OCI-LY1 (cell line): ENCODE results near the gene BEST3.

Experiments used
- H2AFZ ChIP-seq: fragments of 200-600 bp; sonication (generic), shearing (Covaris generic); 2 replicates; pipeline ENCODE4 v1.6.0; 2014; ENCODE audit warnings: antibody characterized with exemption, mild to moderate bottlenecking, low read length
- H3F3A ChIP-seq: fragments of 200-600 bp; sonication (generic), shearing (Covaris generic); 2 replicates; pipeline ENCODE4 v1.6.0; 2014; ENCODE audit warnings: mild to moderate bottlenecking, antibody characterized with exemption, low read length, moderate library complexity; ENCODE audit not compliant: insufficient read depth
- H3K27ac ChIP-seq: fragments of 200-600 bp; sonication (generic); 2 replicates; pipeline ENCODE4 v1.5.1; 2014; ENCODE audit warnings: low read length, mixed run types, mild to moderate bottlenecking, low read depth; ENCODE audit not compliant: poor library complexity, severe bottlenecking
- H3K27me3 ChIP-seq: fragments of 200-600 bp; sonication (generic); 2 replicates; pipeline ENCODE4 v1.6.0; 2014; ENCODE audit warnings: antibody characterized with exemption, mild to moderate bottlenecking, low read length, moderate library complexity; ENCODE audit not compliant: insufficient read depth
- H3K36me3 ChIP-seq: fragments of 200-600 bp; sonication (generic); 2 replicates; pipeline ENCODE4 v1.6.1; 2014; ENCODE audit warnings: mild to moderate bottlenecking, antibody characterized with exemption, low read length, moderate library complexity, mixed read lengths; ENCODE audit not compliant: insufficient read depth
- H3K4me1 ChIP-seq: fragments of 200-600 bp; sonication (generic); 2 replicates; pipeline ENCODE4 v1.5.1; 2014; ENCODE audit warnings: mild to moderate bottlenecking, low read length, moderate library complexity; ENCODE audit not compliant: insufficient read depth, severe bottlenecking
- H3K4me2 ChIP-seq: fragments of 200-600 bp; sonication (generic), shearing (Covaris generic); 2 replicates; pipeline ENCODE4 v1.6.1; 2014; ENCODE audit warnings: low read length
- H3K4me3 ChIP-seq: fragments of 200-600 bp; sonication (generic); 2 replicates; pipeline ENCODE4 v1.5.1; 2014; ENCODE audit warnings: low read length, low read depth, mild to moderate bottlenecking, mixed read lengths; ENCODE audit not compliant: poor library complexity, severe bottlenecking
- H3K79me2 ChIP-seq: fragments of 200-600 bp; shearing (Covaris generic); 2 replicates; pipeline ENCODE4 v1.6.1; 2016; ENCODE audit warnings: mixed run types, low read length, mixed read lengths; ENCODE audit not compliant: insufficient read depth
- H3K9ac ChIP-seq: fragments of 200-600 bp; sonication (generic), shearing (Covaris generic); 2 replicates; pipeline ENCODE4 v1.6.1; 2014; ENCODE audit warnings: mild to moderate bottlenecking, low read length, mixed read lengths
- H3K9me2 ChIP-seq: fragments of 200-600 bp; sonication (generic), shearing (Covaris generic); 2 replicates; pipeline ENCODE4 v1.6.1; 2014; ENCODE audit warnings: low read depth, mild to moderate bottlenecking, low read length, mixed read lengths
- H3K9me3 ChIP-seq: fragments of 200-600 bp; shearing (Covaris generic); 2 replicates; pipeline ENCODE4 v1.6.1; 2014; ENCODE audit warnings: low read length, mixed read lengths
- H4K20me1 ChIP-seq: fragments of 200-600 bp; sonication (generic), shearing (Covaris generic); 2 replicates; pipeline ENCODE4 v1.6.0; 2016; ENCODE audit warnings: mild to moderate bottlenecking, low read length; ENCODE audit not compliant: insufficient read depth
- CTCF ChIP-seq: fragments of 200-600 bp; sonication (generic), shearing (Covaris generic); IDR thresholded peaks from 2 replicates; pipeline ENCODE4 v1.5.1; 2017; ENCODE audit warnings: mild to moderate bottlenecking, antibody characterized with exemption, low read length, moderate library complexity, mixed read lengths
- EZH2 ChIP-seq: fragments of 200-600 bp; sonication (generic), shearing (Covaris generic); IDR thresholded peaks from 2 replicates; pipeline ENCODE4 v1.8.0; 2017; ENCODE audit warnings: borderline replicate concordance, mixed run types, mild to moderate bottlenecking, antibody characterized with exemption, low read length, moderate library complexity, mixed read lengths

Gene BEST3

GRCh38 chr12:69642531-69642930 is 56.6 kb downstream of the BEST3 start:
- Histone ChIP-seq H3F3A (no peaks in the 10 kb centered on the region), H3K79me2 (no peaks in the 10 kb centered on the region), H3K27ac (no peak overlapping the region), H3K4me1 (peaks cover 4% of the 10 kb centered on the region), H3K4me3 (no peak overlapping the region), H3K9me2 (no peaks in the 10 kb centered on the region), H3K4me2 (no peak overlapping the region), H3K9me3 (no peaks in the 10 kb centered on the region), H3K9ac (no peak overlapping the region), H3K27me3 (no peaks in the 10 kb centered on the region), H3K36me3 (no peaks in the 10 kb centered on the region), H2AFZ (no peak overlapping the region), H4K20me1 (no peaks in the 10 kb centered on the region)
- no peak for TF ChIP-seq CTCF
- no peak for TF ChIP-seq EZH2

- Histone ChIP-seq H3F3A (no peaks in the 10 kb centered on the region), H3K4me1 (no peaks in the 10 kb centered on the region), H3K36me3 (no peaks in the 10 kb centered on the region), H3K9ac (no peak overlapping the region), H2AFZ (no peak overlapping the region), H4K20me1 (no peaks in the 10 kb centered on the region), H3K4me3 (no peak overlapping the region), H3K79me2 (no peaks in the 10 kb centered on the region), H3K9me3 (no peaks in the 10 kb centered on the region), H3K9me2 (no peaks in the 10 kb centered on the region), H3K27ac (no peak overlapping the region), H3K4me2 (no peak overlapping the region), H3K27me3 (no peaks in the 10 kb centered on the region)
- TF ChIP-seq CTCF (no peak), EZH2 (no peak)
Measured at GRCh38 chr12:69641546-69641945, 57.6 kb downstream of the BEST3 start.

GRCh38 chr12:69639400-69640016 is 59.6 kb downstream of the BEST3 start:
- Histone ChIP-seq H3K9me3 (no peaks in the 10 kb centered on the region), H3K9ac (no peak overlapping the region), H3K4me1 (no peaks in the 10 kb centered on the region), H3K27me3 (no peaks in the 10 kb centered on the region), H3K4me2 (no peak overlapping the region), H3K36me3 (no peaks in the 10 kb centered on the region), H3K27ac (no peak overlapping the region), H2AFZ (no peak overlapping the region), H3F3A (no peaks in the 10 kb centered on the region), H3K79me2 (no peaks in the 10 kb centered on the region), H4K20me1 (no peaks in the 10 kb centered on the region), H3K9me2 (no peaks in the 10 kb centered on the region), H3K4me3 (no peak overlapping the region)
- TF ChIP-seq CTCF, result peak; percentile 93
- TF ChIP-seq EZH2, result no peak
